Upper lobe of left lung (tissue), 4 donors: ENCODE data around the gene SPPL3.

Experiments
- CTCF ChIP-seq, 6 experiments: fragments of 450-650 bp in 4 of 6; fragments of 200-600 bp in 2 of 6; sonication (generic) in 2 of 6; IDR thresholded peaks; one replicate each; pipeline ENCODE4 v1.5.1; 2016 to 2019; ENCODE audit warnings: antibody characterized with exemption in 6 of 6
- EP300 ChIP-seq, 4 donors: sonication (generic); formaldehyde crosslinking; IDR thresholded peaks; one replicate each; pipeline ENCODE4 v1.5.1; 2017; ENCODE audit warnings: antibody characterized with exemption in 4 of 4, control low read depth in 2 of 4
- POLR2A ChIP-seq, 4 donors: fragments of 450-650 bp; IDR thresholded peaks; one replicate each; pipeline ENCODE4 v1.5.1; 2016 to 2017; ENCODE audit warnings: antibody characterized with exemption in 4 of 4, mild to moderate bottlenecking in 2 of 4
- POLR2AphosphoS5 ChIP-seq, 2 donors: sonication (generic); formaldehyde crosslinking; IDR thresholded peaks; one replicate each; pipeline ENCODE4 v1.5.1; 2017; ENCODE audit warnings: antibody characterized with exemption in 2 of 2

- TF ChIP-seq CTCF (IDR thresholded peaks at IDR 0.05) (no peak), POLR2AphosphoS5 (IDR thresholded peaks at IDR 0.05) (no peak), EP300 (IDR thresholded peaks at IDR 0.05) (no peak), POLR2A (IDR thresholded peaks at IDR 0.05) (no peak)
Observed at GRCh38 chr12:120764816-120765215, 139.3 kb downstream of the SPPL3 start.
